GM03348 (cell line): ENCODE data around the gene SLCO3A1.
A peak's percentile ranks its signal among the peaks of the same experiment; 100 is the strongest.
"Not testable (repeated sequence)": the region's sequence is repeated elsewhere in the genome, so short reads cannot be mapped to it uniquely, and the experiment has no call there.

Experiments used
- DNase-seq: peaks from one replicate; pipeline ENCODE4 v3.0.0; 2012; ENCODE audit warnings: low spot score

The SLCO3A1 gene

DNA sequence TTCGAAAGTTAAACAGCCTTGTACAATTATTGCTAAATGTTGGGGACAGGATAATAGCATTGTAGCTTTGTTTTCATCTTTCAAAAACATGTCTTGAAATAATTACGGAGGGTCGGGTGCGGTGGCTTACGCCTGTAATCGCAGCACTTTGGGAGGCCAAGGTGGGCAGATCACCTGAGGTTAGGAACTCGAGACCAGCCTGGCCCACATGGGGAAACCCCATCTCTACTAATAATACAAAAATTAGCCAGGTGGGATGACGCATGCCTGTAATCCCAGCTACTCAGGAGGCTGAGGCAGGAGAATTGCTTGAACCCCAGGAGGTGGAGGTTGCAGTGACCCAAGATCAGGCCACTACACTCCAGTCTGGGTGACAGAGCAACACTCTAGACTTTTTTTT lies 216.7 kb downstream of the SLCO3A1 start:
- not testable (repeated sequence) for DNase-seq

DNA sequence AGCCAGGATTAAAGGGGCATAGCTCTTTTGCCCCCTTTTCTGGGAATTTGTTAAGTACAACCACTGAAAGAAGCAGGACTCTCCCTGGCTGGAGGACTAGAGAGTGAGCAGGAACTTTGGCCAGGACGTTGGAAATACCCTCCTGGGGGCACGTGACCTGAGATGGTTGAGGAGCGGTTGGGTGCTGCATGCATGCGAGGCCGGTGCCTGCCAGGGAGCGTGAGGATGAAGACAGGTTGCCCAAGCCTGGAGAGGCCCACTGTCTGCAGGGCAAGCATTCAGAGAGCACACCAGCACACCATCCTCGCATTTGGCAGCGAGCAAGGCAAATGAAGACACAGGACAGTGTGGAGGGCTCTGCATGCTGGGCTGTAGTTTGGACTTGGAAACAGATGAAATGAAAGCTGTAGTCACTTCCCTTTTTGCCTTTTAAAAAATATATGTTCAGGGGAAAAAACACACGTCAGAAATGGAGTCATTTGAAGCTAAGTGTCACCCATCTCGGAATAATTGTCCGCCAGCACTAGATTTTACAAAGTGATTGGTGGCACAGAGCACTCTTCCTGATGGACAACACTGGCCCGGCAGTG lies 217.6 kb downstream of the SLCO3A1 start:
- no peak for DNase-seq

DNA sequence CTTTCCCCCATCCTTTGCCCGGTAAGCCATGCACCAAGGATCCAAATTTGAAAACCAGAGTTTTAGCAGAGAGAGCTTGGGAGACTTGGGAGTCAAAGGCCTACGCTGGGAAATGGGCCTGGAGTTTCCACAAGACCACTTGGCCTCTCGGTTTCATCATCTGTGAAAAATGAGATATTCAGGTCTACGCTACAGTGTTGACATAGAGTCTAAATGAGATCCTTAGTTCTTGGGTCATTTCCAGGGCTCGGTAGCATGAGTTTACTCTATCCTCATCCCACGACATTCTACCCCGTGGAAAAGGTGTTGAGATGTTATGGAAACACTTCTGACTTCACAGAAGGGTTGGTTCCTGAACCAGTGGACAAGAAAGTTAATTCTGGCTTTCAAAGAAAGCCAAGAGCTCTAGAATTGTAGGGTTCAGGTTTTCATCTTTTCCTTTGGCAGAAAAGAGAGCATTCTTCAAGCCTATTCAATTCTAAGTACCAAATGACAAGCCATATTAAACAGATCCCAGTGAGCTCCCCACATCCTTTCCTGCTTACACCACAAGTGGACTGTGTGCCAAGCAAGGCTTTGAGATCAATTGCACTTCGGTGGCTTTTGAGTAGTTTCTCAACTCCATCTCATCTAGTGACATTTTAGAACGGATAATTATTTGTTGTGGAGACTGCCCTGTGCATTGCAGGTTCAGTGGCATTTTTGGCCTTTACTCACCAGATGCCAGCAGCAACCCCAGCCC lies 219.7 kb downstream of the SLCO3A1 start:
- DNase-seq: no peak

DNA sequence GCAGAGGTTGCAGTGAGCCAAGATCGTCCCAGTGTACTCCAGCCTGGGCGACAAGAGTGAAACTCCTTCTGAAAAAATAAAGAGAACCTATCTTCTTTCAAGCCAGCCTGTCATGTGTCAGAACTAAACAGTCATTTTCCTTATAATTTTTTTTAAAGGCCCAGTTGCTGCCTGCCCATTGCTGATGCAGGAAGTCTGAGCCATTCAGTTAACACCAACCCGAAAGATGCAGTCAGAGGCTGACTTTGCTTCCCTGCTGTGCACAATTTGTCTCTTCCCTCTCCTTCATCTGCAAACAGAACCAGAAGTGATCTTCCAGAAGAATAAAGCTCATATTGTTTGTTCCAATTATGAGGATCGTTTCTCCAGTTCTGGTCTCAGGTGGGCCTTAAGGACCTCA lies 220.6 kb downstream of the SLCO3A1 start:
- no peak for DNase-seq

- no peak for DNase-seq
Measured at GRCh38 chr15:92074646-92075045, 221.1 kb downstream of the SLCO3A1 start.

GRCh38 chr15:92075764-92076163 lies 222.3 kb downstream of the SLCO3A1 start:
- DNase-seq: no peak

- no peak for DNase-seq
Measured at GRCh38 chr15:92076541-92076940, 223.0 kb downstream of the SLCO3A1 start.

GRCh38 chr15:92077353-92078085 lies 224.0 kb downstream of the SLCO3A1 start:
- DNase-seq: peak; percentile 84

DNA sequence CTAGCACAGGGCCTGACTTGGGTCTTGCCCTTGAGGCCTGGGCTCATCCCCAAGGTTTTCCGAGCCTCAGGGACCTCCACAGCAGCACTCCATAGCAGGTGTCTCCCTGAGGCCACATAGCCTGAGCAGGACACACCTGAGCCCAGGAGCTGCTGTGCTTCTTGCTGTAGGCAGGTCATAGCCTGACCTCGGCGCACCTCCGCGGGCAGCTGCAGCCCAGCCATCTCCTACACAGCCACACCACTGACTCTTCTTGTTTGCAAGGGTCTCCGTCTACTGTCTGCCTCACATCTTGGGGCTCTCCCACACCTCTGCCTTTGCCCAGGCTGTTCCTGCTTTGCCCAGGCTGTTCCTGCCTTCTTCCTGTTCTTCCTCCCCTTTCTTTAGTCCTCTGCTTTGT lies 224.8 kb downstream of the SLCO3A1 start:
- DNase-seq: no peak

GRCh38 chr15:92079047-92079446 lies 225.5 kb downstream of the SLCO3A1 start:
- no peak for DNase-seq

DNA sequence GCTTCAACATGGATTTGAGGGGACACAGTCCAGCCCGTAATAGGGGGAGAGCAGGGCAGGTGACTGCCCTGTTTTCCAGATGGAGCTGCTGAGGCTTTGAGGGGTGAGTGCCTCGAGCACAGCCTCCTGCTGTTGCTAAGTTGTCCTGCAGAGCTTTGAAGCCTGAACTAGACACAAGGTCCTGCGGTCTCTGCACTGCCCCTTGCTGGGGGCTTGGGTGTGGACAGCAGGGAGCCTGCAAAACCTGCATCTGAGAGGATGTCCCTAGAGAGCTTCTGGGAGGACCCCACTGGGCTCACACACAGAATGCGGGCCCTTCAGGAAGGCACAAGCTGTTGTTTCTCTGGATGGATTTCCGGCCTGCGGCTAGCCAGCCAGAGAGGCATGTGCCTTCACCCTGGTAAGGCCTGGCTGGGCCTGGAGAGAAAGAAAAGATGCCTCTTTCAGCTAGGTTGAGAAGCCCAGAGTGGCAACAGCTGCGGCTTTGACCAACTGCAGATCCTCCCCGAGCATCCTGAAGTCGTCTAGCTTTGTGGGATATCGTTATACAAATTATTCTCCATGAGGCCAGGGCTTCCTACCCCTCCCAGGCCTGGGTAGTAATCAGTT lies 226.2 kb downstream of the SLCO3A1 start:
- no peak for DNase-seq

- peak; percentile 82 for DNase-seq
Measured at GRCh38 chr15:92082006-92082843, 228.7 kb downstream of the SLCO3A1 start.

DNA sequence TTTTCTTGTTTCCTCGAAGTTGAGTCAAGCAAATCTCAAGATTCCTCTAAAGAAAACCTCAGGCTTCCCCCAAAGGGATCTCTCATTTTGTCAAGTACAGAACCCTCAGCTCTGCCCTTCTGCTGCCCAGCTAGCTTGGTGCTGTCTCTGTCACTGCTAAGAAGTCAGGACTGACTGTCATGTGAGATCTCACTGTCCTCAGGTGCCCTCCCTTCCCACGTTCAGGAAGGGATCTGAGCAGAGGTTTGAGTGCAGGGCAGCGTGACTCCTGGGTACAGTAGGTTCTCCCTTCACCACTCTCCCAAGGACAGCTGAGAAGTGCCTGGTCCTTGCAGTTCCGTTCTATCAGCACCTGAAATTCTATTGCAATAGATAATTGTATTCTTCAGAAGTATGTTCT lies 229.7 kb downstream of the SLCO3A1 start:
- DNase-seq: no peak

- no peak for DNase-seq
Measured at GRCh38 chr15:92087211-92087610, 233.7 kb downstream of the SLCO3A1 start.

DNA sequence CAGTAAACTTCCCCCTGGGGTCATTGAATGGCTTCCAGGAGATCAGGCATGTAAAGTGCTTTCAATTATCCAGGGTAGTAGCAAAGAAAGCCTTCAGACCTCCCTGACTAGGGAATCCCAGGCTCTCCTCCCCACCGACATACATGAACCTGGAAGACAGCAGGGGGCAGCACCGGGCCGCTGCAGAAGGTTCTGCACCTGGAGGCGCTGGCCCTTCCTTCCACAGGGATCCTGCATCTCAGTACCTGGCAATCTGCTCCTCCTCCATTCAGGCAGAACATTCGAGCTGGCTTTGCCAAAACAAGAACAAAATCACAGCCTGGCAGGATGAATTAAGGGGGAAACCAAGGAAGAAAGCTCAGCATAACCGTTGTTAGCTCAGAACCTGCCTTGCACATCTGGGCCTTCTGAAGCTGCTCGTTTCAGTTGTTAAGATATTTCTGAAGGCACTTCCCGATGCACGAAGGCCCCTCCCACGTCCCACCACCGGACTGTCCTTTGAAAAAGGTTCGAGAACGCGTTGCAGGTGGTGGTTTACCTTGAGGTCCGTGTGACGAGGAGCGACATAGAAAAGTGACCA lies 237.7 kb downstream of the SLCO3A1 start:
- DNase-seq: peak; percentile 51

DNA sequence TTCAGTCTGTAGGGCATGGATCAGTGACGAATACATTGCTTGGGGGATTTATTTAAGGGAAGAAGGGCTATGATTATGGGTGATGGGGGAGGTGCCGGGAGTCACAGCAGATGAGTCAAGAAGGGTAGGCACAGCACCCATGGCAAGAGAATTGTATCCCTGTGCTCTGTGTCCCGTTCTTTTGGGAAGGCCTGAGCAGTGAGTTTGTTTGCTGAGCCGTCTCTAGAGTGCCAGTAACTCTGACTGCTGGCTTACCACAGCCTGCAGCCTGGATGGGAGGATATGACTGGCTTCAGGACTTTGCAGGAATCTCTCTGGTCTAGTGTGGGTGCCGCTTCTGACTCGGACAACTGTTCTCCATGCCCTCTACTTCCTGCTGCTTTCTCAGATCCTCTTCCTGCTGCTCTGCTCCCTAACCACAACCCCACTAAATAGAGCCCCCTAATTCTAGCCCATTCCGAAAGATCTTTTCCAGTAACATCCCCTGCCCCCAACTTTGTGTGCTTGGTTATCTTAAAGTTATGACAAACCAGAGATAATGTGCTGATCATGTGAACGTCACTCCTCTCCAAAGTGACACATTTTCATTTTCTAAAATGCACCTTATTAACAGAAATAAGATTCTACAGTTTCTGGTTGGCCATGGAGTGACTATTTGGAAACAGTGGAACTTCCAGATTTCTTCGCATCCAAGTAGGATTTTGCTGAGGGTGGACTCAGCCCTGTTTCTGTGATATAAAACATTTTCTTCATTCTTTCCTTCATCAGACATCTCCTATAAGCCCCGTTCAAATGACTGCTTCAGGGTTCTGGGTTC lies 239.0 kb downstream of the SLCO3A1 start:
- no peak for DNase-seq

DNA sequence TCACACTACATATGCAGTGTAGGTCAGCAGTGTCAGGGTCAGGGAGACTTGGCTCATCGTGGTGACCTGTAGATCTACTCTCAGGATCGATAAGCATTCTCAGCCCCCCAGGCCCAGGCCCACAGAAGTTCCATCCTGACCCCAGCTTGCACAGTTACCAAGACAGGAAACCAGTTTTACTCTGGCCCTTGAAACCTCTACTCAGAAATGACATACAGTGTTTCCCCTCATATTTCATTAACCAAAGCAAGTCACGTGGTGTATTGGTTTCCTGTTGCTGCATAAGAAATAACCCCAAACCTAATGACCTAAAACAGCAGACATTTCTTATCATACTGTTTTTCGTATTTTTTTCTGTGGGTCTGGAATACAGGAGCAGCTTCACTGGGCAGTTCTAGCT lies 242.2 kb downstream of the SLCO3A1 start:
- DNase-seq: no peak

DNA sequence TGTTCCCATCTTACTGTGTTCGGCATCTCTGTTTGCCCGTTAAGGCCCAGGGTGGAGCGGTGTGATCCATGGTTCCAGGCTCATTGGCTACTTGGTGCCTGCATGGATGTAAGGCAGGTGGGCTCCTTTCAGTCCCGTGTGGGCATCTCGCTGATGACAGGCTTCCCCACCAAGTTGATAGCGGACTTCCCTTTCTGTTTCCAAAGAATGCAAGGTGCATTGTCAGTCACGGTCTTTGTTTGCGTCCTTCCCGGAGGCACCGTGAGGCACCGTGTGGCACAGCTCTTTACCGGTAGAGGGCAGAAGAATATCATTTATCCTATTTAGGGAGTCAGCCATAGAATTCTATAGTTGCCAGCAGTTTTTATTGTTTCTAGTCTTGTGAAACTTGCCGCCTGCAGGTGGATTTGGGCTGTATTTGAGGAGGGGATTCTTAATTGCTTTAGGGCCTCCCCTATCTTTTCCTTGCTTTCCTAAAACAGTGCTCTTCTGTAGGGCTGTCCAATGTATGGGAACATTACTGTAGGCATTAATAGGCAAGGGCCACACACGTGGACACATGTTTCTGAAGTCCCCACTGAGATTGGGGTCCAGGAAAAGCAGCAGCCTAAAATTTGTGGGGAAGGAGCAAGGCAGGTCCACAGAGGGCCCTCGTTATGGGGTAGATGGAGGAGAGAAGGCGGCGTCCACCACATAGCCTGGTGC lies 244.1 kb downstream of the SLCO3A1 start:
- peak; percentile 82 for DNase-seq

- no peak for DNase-seq
Measured at GRCh38 chr15:92098869-92099268, 245.4 kb downstream of the SLCO3A1 start.

GRCh38 chr15:92100301-92100700 lies 246.8 kb downstream of the SLCO3A1 start:
- DNase-seq: no peak
